HG03060 (cell line): ENCODE results near the gene MORN5.

Experiments
- ATAC-seq: cut with Tn5 transposase; IDR thresholded peaks from one replicate; pipeline ENCODE4 v1.9.1; 2021; ENCODE audit warnings: low read depth, moderate number of reproducible peaks; ENCODE audit not compliant: unreplicated experiment

MORN5 gene

GRCh38 chr9:122186301-122186700 is 26.6 kb downstream of the MORN5 start:
- ATAC-seq, result no peak

- no peak for ATAC-seq
These were observed 27.2 kb downstream of the MORN5 start for GRCh38 chr9:122186777-122187470.

- ATAC-seq, result no peak
These were observed 28.7 kb downstream of the MORN5 start for GRCh38 chr9:122188369-122188768.

- no peak for ATAC-seq
These were observed 31.1 kb downstream of the MORN5 start for GRCh38 chr9:122190597-122191381.

- no peak for ATAC-seq
These were observed 31.9 kb downstream of the MORN5 start for GRCh38 chr9:122191584-122191983.

GRCh38 chr9:122192261-122192875 is 32.7 kb downstream of the MORN5 start:
- no peak for ATAC-seq

GRCh38 chr9:122192914-122193525 is 33.3 kb downstream of the MORN5 start:
- ATAC-seq, result no peak

GRCh38 chr9:122193651-122194050 is 33.9 kb downstream of the MORN5 start:
- no peak for ATAC-seq

- ATAC-seq, result no peak
These were observed 36.2 kb downstream of the MORN5 start for GRCh38 chr9:122195875-122196274.

GRCh38 chr9:122197426-122197825 is 37.7 kb downstream of the MORN5 start:
- no peak for ATAC-seq

GRCh38 chr9:122197882-122198281 is 38.2 kb downstream of the MORN5 start:
- ATAC-seq, result no peak

GRCh38 chr9:122200960-122201595 is 41.4 kb downstream of the MORN5 start:
- ATAC-seq, result no peak

- no peak for ATAC-seq
These were observed 41.9 kb downstream of the MORN5 start for GRCh38 chr9:122201641-122202040.

GRCh38 chr9:122202111-122202510 is 42.4 kb downstream of the MORN5 start:
- ATAC-seq, result no peak

- no peak for ATAC-seq
These were observed 44.3 kb downstream of the MORN5 start for GRCh38 chr9:122204055-122204454.

- ATAC-seq, result no peak
These were observed 44.8 kb downstream of the MORN5 start for GRCh38 chr9:122204491-122204890.

- ATAC-seq, result no peak
These were observed 45.5 kb downstream of the MORN5 start for GRCh38 chr9:122205176-122205575.

GRCh38 chr9:122206118-122207046 is 46.7 kb downstream of the MORN5 start:
- ATAC-seq, result no peak

GRCh38 chr9:122207096-122207495 is 47.4 kb downstream of the MORN5 start:
- ATAC-seq, result no peak

GRCh38 chr9:122209451-122209850 is 49.7 kb downstream of the MORN5 start:
- ATAC-seq, result no peak
